Astrocyte of the cerebellum (primary cell): ENCODE results near the gene RNASEH2B.

ENCODE experiments used
- DNase-seq: peaks from one replicate; pipeline ENCODE4 v3.0.0-alpha.2; 2011; ENCODE audit warnings: low read depth
- H3K4me3 ChIP-seq: 2 replicates; pipeline ENCODE4 v1.5.1; 2011; ENCODE audit warnings: mild to moderate bottlenecking, low read depth, low read length, moderate library complexity
- CTCF ChIP-seq: IDR thresholded peaks from 2 replicates; pipeline ENCODE4 v1.5.1; 2012; ENCODE audit warnings: low read length, low read depth, moderate library complexity, mild to moderate bottlenecking; ENCODE audit errors: missing control alignments
- in situ Hi-C: cut with HindIII; loops from 2 replicates; pipeline ENCODE4 v1.10.0; 2017; ENCODE audit warnings: low sequenced_read_pairs

RNASEH2B gene

GRCh38 chr13:50911937-50912795 is 2.6 kb downstream of the RNASEH2B start:
- peak; percentile 87 for TF ChIP-seq CTCF
- DNase-seq = peak; percentile 81
- H3K4me3 ChIP-seq = no peak overlapping the region
- in situ Hi-C loops = no loop called here

DNA sequence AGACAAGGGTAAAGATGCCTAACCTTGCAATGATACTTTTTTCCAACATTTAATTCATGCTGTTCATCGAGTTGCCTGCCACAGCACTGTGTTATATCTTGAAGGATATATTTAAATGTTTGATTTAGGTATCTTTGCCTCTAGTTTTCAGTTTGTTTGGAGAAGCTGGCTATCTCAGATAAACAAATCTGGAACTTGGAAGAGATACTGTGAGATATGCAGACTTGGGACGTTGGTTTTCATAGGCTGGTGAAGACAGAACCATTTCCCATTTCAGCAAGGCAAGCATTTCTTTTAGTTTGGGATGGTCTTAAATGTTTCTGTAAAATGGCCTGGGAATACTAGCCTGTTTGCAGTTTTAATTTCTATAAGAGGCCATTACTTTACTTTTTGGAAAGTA is 3.3 kb downstream of the RNASEH2B start:
- no peak for DNase-seq
- in situ Hi-C loops = no loop called here
- no peak overlapping the region for H3K4me3 ChIP-seq
- TF ChIP-seq CTCF = no peak

DNA sequence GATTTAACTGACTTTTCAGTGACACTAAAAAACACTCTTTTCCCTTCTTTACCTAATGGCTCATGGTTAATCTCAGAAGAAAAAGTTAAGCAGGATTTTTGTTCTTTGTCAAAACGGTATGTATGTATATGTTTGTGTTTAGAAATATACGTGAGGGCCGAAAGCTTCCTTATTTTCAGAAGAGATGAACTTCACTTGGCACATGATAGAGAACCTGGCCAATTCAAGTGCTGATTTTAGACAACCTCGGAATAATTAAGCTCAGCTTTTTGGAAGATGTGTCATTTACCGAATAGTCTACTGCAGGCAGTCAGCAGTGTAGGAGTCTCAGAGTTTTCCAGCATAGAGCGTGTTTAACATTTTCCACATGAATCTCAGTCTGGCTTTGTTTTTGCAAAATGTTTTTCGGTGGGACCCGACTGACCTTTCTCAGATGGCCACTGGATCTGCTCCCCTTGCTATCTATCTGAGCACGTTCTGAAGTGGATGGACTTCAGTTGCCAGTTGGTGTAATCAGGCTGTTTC is 4.6 kb downstream of the RNASEH2B start:
- no peak overlapping the region for H3K4me3 ChIP-seq
- no peak for TF ChIP-seq CTCF
- in situ Hi-C loops = no loop called here
- DNase-seq = no peak

DNA sequence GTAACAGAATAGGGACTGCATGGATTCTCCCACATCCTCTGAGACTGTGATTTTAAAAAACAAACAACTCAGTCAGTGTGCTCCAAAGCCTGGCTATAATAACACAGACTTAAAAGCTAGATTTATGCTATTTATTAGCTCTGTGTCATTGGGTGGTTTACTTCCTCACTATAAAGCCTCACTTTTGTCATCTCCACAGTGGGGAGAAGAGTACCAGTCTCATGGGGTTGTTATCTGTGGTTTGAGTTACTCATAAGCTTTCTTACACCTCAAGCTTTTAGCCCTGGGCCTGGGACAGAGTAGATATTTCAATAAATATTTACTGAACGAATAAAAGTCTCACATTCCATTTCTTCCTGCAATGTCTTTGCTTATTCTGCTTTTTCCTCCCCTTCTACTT is 5.3 kb downstream of the RNASEH2B start:
- no peak overlapping the region for H3K4me3 ChIP-seq
- TF ChIP-seq CTCF = no peak
- in situ Hi-C loops = no loop called here
- DNase-seq = no peak

DNA sequence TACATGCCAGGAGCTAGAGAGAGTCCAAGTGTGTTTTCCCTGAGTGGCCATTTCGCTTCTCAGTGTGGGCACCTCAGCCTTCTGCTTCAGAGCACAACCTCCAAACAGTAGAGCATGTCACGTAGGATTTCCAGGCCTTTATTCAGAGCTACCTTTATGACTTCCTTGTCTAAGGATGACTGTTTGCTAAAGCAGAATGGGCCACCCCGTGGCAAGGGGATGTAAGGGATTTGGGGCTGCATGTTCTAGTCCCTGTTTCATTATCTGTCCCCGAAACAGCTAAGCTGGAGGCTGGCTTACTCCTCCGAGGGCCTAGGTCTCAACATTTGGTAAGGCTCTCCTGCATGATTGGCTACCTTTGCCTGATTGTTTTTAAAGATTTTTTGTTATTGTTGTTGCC is 6.0 kb downstream of the RNASEH2B start:
- H3K4me3 ChIP-seq = no peak overlapping the region
- DNase-seq = no peak
- in situ Hi-C loops = no loop called here
- no peak for TF ChIP-seq CTCF

DNA sequence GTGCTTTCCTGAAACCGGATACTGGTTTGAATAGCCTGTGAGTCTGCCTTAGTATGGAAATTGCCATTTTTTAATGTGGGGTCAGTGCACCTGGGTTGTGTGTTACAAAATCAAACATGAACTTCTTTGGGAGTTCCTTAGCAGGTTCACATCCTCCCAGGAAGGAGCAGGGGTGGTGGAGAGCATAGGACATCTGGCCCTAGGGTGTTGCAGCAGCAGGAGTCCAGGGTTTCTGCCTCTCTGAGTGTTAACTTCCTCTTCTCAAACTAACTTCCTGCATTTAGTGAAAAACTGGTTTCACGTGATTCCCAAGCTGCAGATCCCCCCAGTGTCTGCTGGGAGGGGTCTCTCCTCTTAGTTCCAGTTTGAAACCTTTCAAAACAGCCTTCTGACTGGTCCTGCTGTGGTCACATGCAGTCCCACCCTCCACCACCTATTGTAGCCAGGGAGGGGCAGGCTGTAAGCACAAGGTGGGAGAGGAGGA is 7.2 kb downstream of the RNASEH2B start:
- TF ChIP-seq CTCF = no peak
- H3K4me3 ChIP-seq = no peak overlapping the region
- no peak for DNase-seq
- in situ Hi-C loops = no loop called here
